Heart right ventricle (tissue), 16 donors: ENCODE measurements around the gene ZDHHC1. TPM values are rescaled to one million over a fixed set of nuclear protein-coding genes. Genes with fewer than 3 reads are reported as not detected.
A peak's percentile ranks its signal among the peaks of the same experiment; 100 is the strongest.
"Not testable (repeated sequence)": the region's sequence is repeated elsewhere in the genome, so short reads cannot be mapped to it uniquely, and the experiment has no call there.

ENCODE experiments used
- ATAC-seq, 8 donors: fragments of 200-7000 bp; cut with Tn5 transposase; one replicate each; pipeline ENCODE4 v1.9.1; 2020; ENCODE audit warnings: mild to moderate bottlenecking in 8 of 8, moderate library complexity in 8 of 8, moderate number of reproducible peaks in 1 of 8
- DNase-seq, 2 donors: peaks; one replicate each; pipeline ENCODE4 v3.0.0-alpha.2; 2020
- H3K27ac ChIP-seq, 10 donors: fragments of 200-600 bp; sonication (generic) in 2 of 10; one replicate each; pipeline versions ENCODE4 v1.5.0 to v1.8.0; 2020 to 2022; ENCODE audit warnings: mild to moderate bottlenecking in 3 of 10
- H3K27me3 ChIP-seq, 7 donors: fragments of 200-600 bp; one replicate each; pipeline ENCODE4 v1.8.0; 2021 to 2022; ENCODE audit warnings: mild to moderate bottlenecking in 2 of 7
- H3K36me3 ChIP-seq, 9 donors: fragments of 200-600 bp; sonication (generic) in 1 of 9; one replicate each; pipeline versions ENCODE4 v1.5.0 to v1.8.0; 2020 to 2022; ENCODE audit warnings: mild to moderate bottlenecking in 2 of 9
- H3K4me1 ChIP-seq, 9 donors: fragments of 200-600 bp; sonication (generic) in 1 of 9; one replicate each; pipeline versions ENCODE4 v1.5.0 to v1.8.0; 2020 to 2022; ENCODE audit warnings: mild to moderate bottlenecking in 4 of 9
- H3K4me3 ChIP-seq, 10 donors: fragments of 200-600 bp; sonication (generic) in 2 of 10; one replicate each; pipeline versions ENCODE4 v1.5.0 to v1.8.0; 2020 to 2022; ENCODE audit warnings: mild to moderate bottlenecking in 7 of 10, moderate library complexity in 2 of 10
- H3K9me3 ChIP-seq, 11 donors: fragments of 200-600 bp in 10 of 11; sonication (generic) in 2 of 11; one replicate each; pipeline versions ENCODE4 v1.5.0 to v1.8.0; 2013 to 2022; ENCODE audit warnings: mild to moderate bottlenecking in 2 of 11, control low read depth in 1 of 11, moderate library complexity in 1 of 11
- CTCF ChIP-seq, 9 donors: fragments of 200-600 bp; sonication (generic) in 2 of 9; IDR thresholded peaks; one replicate each; pipeline versions ENCODE4 v1.5.0 to v1.8.0; 2021 to 2022; ENCODE audit warnings: antibody characterized with exemption in 9 of 9, mild to moderate bottlenecking in 5 of 9, moderate library complexity in 1 of 9
- WGBS, 2 donors: extraction: QIAGEN DNeasy Blood & Tissue Kit; methylation state at CpG; one replicate each; pipeline ENCODE4 v1.1.7; 2013; ENCODE audit warnings: inconsistent platforms in 1 of 2; 5-methylcytosine and 5-hydroxymethylcytosine counted together
- intact Hi-C, 10 donors: fragments of 100-400 bp; cut with DNase I; formaldehyde crosslinking; loops; one replicate each; pipeline versions ENCODE4 v1.11.1 to v1.14.2; 2022
- polyA plus RNA-seq, 2 donors: library from polyadenylated mRNA; stranded (reverse); fragments of 200-250 nt; gene quantifications; one replicate each; pipeline ENCODE4 v1.2.3, GENCODE V29; 2013
- total RNA-seq, 10 donors: library from RNA; stranded (reverse); fragmentation: NEBNext Ultra II Directional in 3 of 10; extraction: Animal tissue kit (Norgen Biotek cat#: 25700) in 3 of 10; gene quantifications; one replicate each; pipeline versions ENCODE4 v1.2.1 to v1.2.4, GENCODE V29; 2021 to 2023
- donor health status: Arrhythmogenic right ventricular cardiomyopathy.
- donor health status: ischemic (EF 13 %, LVEDD 7.1; RV severe dilation, severe dysfunction).
- donor health status: healthy with polysubstance abuse.
- donor health status: DM: no; HTN: yes; CAD: no.
- donor health status: DM: no; HTN: no; CAD: no.
- donor health status: ischemic (EF 25% LVEDD 6.9; RV normal size, moderate dysfunction).
- donor health status: ischemic (EF 25% LVEDD 5.7; RV mildly dilated, moderate dysfunction).
- donor health status: healthy.
- donor health status: DM: yes; HTN: yes; CAD: no.
- donor health status: Ischemic cardiomyopathy.
- donor health status: ischemic (EF 35%, LVEDD 5.7; RV mildly dilated, moderate dysfunction).
- donor health status: nonischemic (EF 11% LVEDD 7.7; RV severe dilation, severe dysfunction).
- donor health status: DM: yes; HTN: yes; CAD: no.
- donor health status: PGD.
- donor health status: ischemic (EF 29% LVEDD 5.4; RV normal size, mild dysfunction).
- donor health status: nonischemic (EF 23%, LVEDD 6.1; RV moderate dilation, normal function).

ZDHHC1 gene
- total and polyA plus RNA-seq, 12 donors: 3.2 to 6.3 (median 4.1) TPM

GRCh38 chr16:67357561-67357960 lies 58.7 kb downstream of the ZDHHC1 start:
- Histone ChIP-seq H3K36me3 (no peaks in the 10 kb centered on the region), H3K9me3 (no peaks in the 10 kb centered on the region), H3K4me1 (no peaks in the 10 kb centered on the region), H3K4me3 (no peak overlapping the region), H3K27me3 (no peaks in the 10 kb centered on the region), H3K27ac (no peak overlapping the region)
- intact Hi-C loops: loop anchor here in 1 of 10 donors (10.0 kb wide), 1 partner anchor 83 kb away; the partner anchor contains the start of gene PLEKHG4
- 66 to 67% methylated on average over 4 of the region's 4 CpGs for WGBS, 2 donors
- DNase-seq (no peak), ATAC-seq (no peak)
- TF ChIP-seq CTCF (IDR thresholded peaks at IDR 0.05): no peak

- WGBS, 2 donors: 70 to 77% methylated on average over 3 of the region's 3 CpGs
- Histone ChIP-seq H3K36me3 (no peaks in the 10 kb centered on the region), H3K9me3 (no peaks in the 10 kb centered on the region), H3K4me3 (no peak overlapping the region), H3K4me1 (no peaks in the 10 kb centered on the region), H3K27ac (no peak overlapping the region), H3K27me3 (no peaks in the 10 kb centered on the region)
- intact Hi-C loops: loop anchor here in 1 of 10 donors (10.0 kb wide), 1 partner anchor 82 kb away; the partner anchor contains the start of gene PLEKHG4
- ATAC-seq (no peak), DNase-seq (no peak)
- no peak for TF ChIP-seq CTCF (IDR thresholded peaks at IDR 0.05)
Observed at GRCh38 chr16:67356396-67356795, 59.9 kb downstream of the ZDHHC1 start.

DNA sequence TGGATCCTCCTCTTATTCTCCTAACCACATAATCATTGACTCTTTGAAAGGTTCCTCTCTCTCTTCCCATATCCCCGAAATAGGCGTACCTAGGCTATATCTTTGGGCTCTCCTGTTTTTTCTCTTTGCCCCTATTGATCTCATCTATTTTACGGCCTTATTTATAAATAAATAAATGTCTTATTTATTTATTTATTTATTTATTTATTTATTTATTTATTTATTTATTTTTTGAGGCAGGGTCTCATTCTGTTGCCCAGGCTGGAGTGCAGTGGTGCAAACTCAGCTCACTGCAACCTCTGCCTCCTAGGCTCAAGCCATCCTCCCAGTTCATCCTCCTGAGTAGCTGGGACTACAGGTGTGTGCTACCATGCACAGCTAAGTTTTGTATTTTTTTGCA lies 63.8 kb downstream of the ZDHHC1 start:
- ATAC-seq: not testable (repeated sequence)
- intact Hi-C loops: loop anchor here in 1 of 10 donors (10.0 kb wide), 1 partner anchor 78 kb away; the partner anchor contains the start of gene PLEKHG4
- WGBS, 2 donors: 96 to 99% methylated on average over 3 of the region's 3 CpGs

GRCh38 chr16:67350324-67350723 lies 66.0 kb downstream of the ZDHHC1 start:
- Histone ChIP-seq H3K4me1 (peaks cover 0 to 9% (median 6%) of the 10 kb centered on the region in 9 donors), H3K4me3 (no peak overlapping the region), H3K9me3 (no peaks in the 10 kb centered on the region), H3K27ac (no peak overlapping the region), H3K36me3 (no peaks in the 10 kb centered on the region), H3K27me3 (no peaks in the 10 kb centered on the region)
- intact Hi-C loops: loop anchor here in 1 of 10 donors (10.0 kb wide), 1 partner anchor 76 kb away; the partner anchor contains the start of gene PLEKHG4
- no peak for TF ChIP-seq CTCF (IDR thresholded peaks at IDR 0.05)
- DNase-seq: no peak
- 96 to 100% methylated on average over 1 of the region's 1 CpG for WGBS, 2 donors
- no peak for ATAC-seq

More for the DNA sequence above, 63.8 kb downstream of the ZDHHC1 start:
- not testable (repeated sequence) for H3K27ac ChIP-seq, H3K36me3 ChIP-seq, H3K9me3 ChIP-seq, DNase-seq, H3K27me3 ChIP-seq, H3K4me3 ChIP-seq, H3K4me1 ChIP-seq

GRCh38 chr16:67349172-67349571 lies 67.1 kb downstream of the ZDHHC1 start:
- intact Hi-C loops: no loop called here
- Histone ChIP-seq H3K36me3 (no peaks in the 10 kb centered on the region), H3K27me3 (no peaks in the 10 kb centered on the region), H3K4me3 (no peak overlapping the region), H3K4me1 (peaks cover 0 to 11% (median 6%) of the 10 kb centered on the region in 9 donors), H3K27ac (no peak overlapping the region), H3K9me3 (no peaks in the 10 kb centered on the region)
- DNase-seq (no peak), ATAC-seq (no peak)
- peak in 8 of 9 donors; percentile 19 to 58 (median 46) for TF ChIP-seq CTCF (IDR thresholded peaks at IDR 0.05)
